WI38 (cell line): ENCODE data around the gene ESYT2.
A peak's percentile ranks its signal among the peaks of the same experiment; 100 is the strongest.

Source experiments
- H3K4me3 ChIP-seq: 2 replicates; pipeline ENCODE4 v1.5.1; 2011; ENCODE audit warnings: low read depth, mild to moderate bottlenecking, control low read depth, low read length
- CTCF ChIP-seq: IDR thresholded peaks from 2 replicates; pipeline ENCODE4 v1.5.1; 2012; ENCODE audit warnings: low read depth, mild to moderate bottlenecking, control low read depth, low read length

ESYT2 gene

GRCh38 chr7:158837790-158838637 lies 8.7 kb upstream of the ESYT2 start:
- no peak for TF ChIP-seq CTCF
- H3K4me3 ChIP-seq, result no peak overlapping the region

- TF ChIP-seq CTCF, result no peak
- H3K4me3 ChIP-seq, result no peak overlapping the region
These were observed 7.4 kb upstream of the ESYT2 start for GRCh38 chr7:158836692-158837091.

GRCh38 chr7:158834878-158835784 lies 5.8 kb upstream of the ESYT2 start:
- no peak for TF ChIP-seq CTCF
- no peak overlapping the region for H3K4me3 ChIP-seq

GRCh38 chr7:158832994-158833393 lies 3.7 kb upstream of the ESYT2 start:
- no peak overlapping the region for H3K4me3 ChIP-seq
- no peak for TF ChIP-seq CTCF

- TF ChIP-seq CTCF, result no peak
- no peak overlapping the region for H3K4me3 ChIP-seq
These were observed 2.4 kb upstream of the ESYT2 start for GRCh38 chr7:158831738-158832091.

- H3K4me3 ChIP-seq, result peak overlapping the region; percentile 79
- TF ChIP-seq CTCF, result no peak
These were observed 958 bp upstream of the ESYT2 start for GRCh38 chr7:158830211-158830723.

GRCh38 chr7:158829021-158829341 lies 328 bp downstream of the ESYT2 start:
- no peak for TF ChIP-seq CTCF
- H3K4me3 ChIP-seq, result peak overlapping the region; percentile 82
